Measurements from ENCODE around the gene PDS5B. TPM values are rescaled to one million over a fixed set of nuclear protein-coding genes. Genes with fewer than 3 reads are reported as not detected.

Gene PDS5B
- total and polyA plus RNA-seq, 9 of the 15 experiments (the other 6 are each of a cell fraction or from before 2014, with no cell fraction given): 6.2 to 23.7 (median 13.1) TPM

GRCh38 chr13:32555613-32556012 lies 30.6 kb upstream of the PDS5B start (continued):
- no peak for TF ChIP-seq ZNF407 (IDR thresholded peaks at IDR 0.05; ENCODE audit: low read depth)
- no peak for TF ChIP-seq CC2D1A (IDR thresholded peaks at IDR 0.05)
- TF ChIP-seq RBBP5 (IDR thresholded peaks at IDR 0.05; ENCODE audit: borderline replicate concordance, insufficient read depth, low read length, poor library complexity, severe bottlenecking): no peak
- TF ChIP-seq, protein P1, sequence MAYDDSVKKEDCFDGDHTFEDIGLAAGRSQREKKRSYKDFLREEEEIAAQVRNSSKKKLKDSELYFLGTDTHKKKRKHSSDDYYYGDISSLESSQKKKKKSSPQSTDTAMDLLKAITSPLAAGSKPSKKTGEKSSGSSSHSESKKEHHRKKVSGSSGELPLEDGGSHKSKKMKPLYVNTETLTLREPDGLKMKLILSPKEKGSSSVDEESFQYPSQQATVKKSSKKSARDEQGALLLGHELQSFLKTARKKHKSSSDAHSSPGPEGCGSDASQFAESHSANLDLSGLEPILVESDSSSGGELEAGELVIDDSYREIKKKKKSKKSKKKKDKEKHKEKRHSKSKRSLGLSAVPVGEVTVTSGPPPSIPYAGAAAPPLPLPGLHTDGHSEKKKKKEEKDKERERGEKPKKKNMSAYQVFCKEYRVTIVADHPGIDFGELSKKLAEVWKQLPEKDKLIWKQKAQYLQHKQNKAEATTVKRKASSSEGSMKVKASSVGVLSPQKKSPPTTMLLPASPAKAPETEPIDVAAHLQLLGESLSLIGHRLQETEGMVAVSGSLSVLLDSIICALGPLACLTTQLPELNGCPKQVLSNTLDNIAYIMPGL (CRISPR knock-in tag; IDR thresholded peaks at IDR 0.05): no peak
- no peak for TF ChIP-seq ZFP30 (CRISPR knock-in tag; IDR thresholded peaks at IDR 0.05; ENCODE audit: borderline replicate concordance)
- TF ChIP-seq ZNF263 (CRISPR knock-in tag; IDR thresholded peaks at IDR 0.05; ENCODE audit: borderline replicate concordance): no peak
- TF ChIP-seq SMARCC2 (IDR thresholded peaks at IDR 0.05; ENCODE audit: low read depth): no peak
- no peak for TF ChIP-seq ZNF133 (CRISPR knock-in tag; IDR thresholded peaks at IDR 0.05)
- no peak for TF ChIP-seq PTBP1 (IDR thresholded peaks at IDR 0.05; ENCODE audit: low read depth, low read length)
- TF ChIP-seq HMGN3 (IDR thresholded peaks at IDR 0.05; ENCODE audit: borderline replicate concordance, extremely low read depth, insufficient read length, low read depth, low read length): no peak
- no peak for TF ChIP-seq HDGF (IDR thresholded peaks at IDR 0.05)
- no peak for TF ChIP-seq ADNP (tag; IDR thresholded peaks at IDR 0.05)
- TF ChIP-seq, protein P2, sequence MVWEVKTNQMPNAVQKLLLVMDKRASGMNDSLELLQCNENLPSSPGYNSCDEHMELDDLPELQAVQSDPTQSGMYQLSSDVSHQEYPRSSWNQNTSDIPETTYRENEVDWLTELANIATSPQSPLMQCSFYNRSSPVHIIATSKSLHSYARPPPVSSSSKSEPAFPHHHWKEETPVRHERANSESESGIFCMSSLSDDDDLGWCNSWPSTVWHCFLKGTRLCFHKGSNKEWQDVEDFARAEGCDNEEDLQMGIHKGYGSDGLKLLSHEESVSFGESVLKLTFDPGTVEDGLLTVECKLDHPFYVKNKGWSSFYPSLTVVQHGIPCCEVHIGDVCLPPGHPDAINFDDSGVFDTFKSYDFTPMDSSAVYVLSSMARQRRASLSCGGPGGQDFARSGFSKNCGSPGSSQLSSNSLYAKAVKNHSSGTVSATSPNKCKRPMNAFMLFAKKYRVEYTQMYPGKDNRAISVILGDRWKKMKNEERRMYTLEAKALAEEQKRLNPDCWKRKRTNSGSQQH (CRISPR knock-in tag; IDR thresholded peaks at IDR 0.05): no peak
